ENCODE data around the gene GPX2. TPM values are rescaled to one million over a fixed set of nuclear protein-coding genes. Genes with fewer than 3 reads are reported as not detected.
A peak's percentile ranks its signal among the peaks of the same experiment; 100 is the strongest.

The GPX2 gene
- total RNA-seq: not detected

GRCh38 chr14:64942531-64943111 lies at the start of gene GPX2:
GPX2 (minus strand) TSS chr14:64942745; CDS start chr14:64942726, 19 bp downstream.
- CTCF ChIA-PET: no interaction called here
- Mint-ChIP-seq H3K4me3 (no peak within 1 kb of the TSS), H3K4me1 (ENCODE audit: low read depth) (peaks cover 54% of the 10 kb centered on the region), H3K27me3 (ENCODE audit: low read depth) (no peaks in the 10 kb centered on the region), H3K9me3 (no peaks in the 10 kb centered on the region), H3K27ac (no peak within 1 kb of the TSS), H3K36me3 (ENCODE audit: low read depth) (peaks cover 23% of the 10 kb centered on the region)
- intact Hi-C loops (cut with micrococcal nuclease): no loop called here
- no peak for DNase-seq

- Mint-ChIP-seq H3K4me1 (ENCODE audit: low read depth) (peaks cover 27% of the 10 kb centered on the region), H3K27ac (no peak overlapping the region), H3K4me3 (no peak overlapping the region), H3K36me3 (ENCODE audit: low read depth) (peaks cover 7% of the 10 kb centered on the region), H3K27me3 (ENCODE audit: low read depth) (no peaks in the 10 kb centered on the region), H3K9me3 (no peaks in the 10 kb centered on the region)
- DNase-seq: no peak
- intact Hi-C loops (cut with micrococcal nuclease): no loop called here
- CTCF ChIA-PET: interaction anchor here (0.6 to 1.7 kb wide), 4 partner anchors 29 to 167 kb away, joined by 3 to 6 read pairs (median 4); no protein-coding TSS in a partner anchor
Measured at GRCh38 chr14:64990939-64991338, 48.4 kb upstream of the GPX2 start.

DNA sequence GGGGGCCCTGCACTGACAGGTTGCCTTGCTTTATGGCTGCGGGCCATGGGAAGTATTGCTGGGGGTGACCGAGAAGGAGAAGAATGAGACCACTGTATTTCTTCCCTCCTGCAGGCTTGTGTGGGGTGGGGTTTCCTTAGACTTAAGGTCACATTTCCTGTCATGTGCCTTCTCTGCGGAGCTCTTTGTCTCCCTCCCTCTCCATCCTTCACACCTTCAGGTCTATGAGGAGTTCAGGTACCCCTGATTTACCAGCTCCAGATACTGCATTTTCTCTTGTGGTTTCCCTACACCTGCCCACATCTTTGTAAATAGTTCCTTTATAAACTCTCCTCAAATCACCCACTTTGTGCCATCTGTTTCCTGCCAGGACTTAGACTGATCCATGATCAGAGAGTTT lies 47.8 kb upstream of the GPX2 start:
- Mint-ChIP-seq H3K4me1 (ENCODE audit: low read depth) (peaks cover 27% of the 10 kb centered on the region), H3K4me3 (no peak overlapping the region)

DNA sequence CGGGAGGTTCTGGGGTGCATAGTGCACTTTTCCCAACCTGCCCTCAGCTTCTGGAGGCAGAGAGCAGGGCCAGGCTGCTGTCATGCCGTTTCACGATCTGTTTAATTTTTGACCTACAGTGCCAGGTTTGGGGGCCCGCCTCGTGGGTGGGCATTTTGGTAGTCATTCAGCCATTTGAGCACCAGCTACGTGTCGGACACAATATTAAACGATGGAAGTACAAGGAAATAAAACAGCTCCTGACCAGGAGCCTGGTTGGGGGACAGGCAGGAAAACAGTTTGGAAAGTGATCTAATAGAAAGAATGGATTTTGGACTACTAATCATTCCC lies 44.9 kb upstream of the GPX2 start:
- no peaks in the 10 kb centered on the region for H3K27me3 Mint-ChIP-seq (ENCODE audit: low read depth)
- H3K9me3 Mint-ChIP-seq: no peaks in the 10 kb centered on the region
- peak overlapping the region; percentile 96 for H3K27ac Mint-ChIP-seq
- H3K4me3 Mint-ChIP-seq: peak overlapping the region; percentile 93
- no peak for DNase-seq
- H3K36me3 Mint-ChIP-seq (ENCODE audit: low read depth): peaks cover 7% of the 10 kb centered on the region
- peaks cover 29% of the 10 kb centered on the region for H3K4me1 Mint-ChIP-seq (ENCODE audit: low read depth)
- CTCF ChIA-PET: interaction anchor here (0.6 to 3.6 kb wide), 6 partner anchors 11 to 460 kb away, joined by 3 to 17 read pairs (median 4); no protein-coding TSS in a partner anchor
- intact Hi-C loops (cut with micrococcal nuclease): loop anchor here (1.0 to 10.0 kb wide), 8 partner anchors 73 to 1085 kb away; partner anchors contain the start of genes CHURC1, HSPA2, MAX and PPP1R36

More for the DNA sequence above, 47.8 kb upstream of the GPX2 start:
- Mint-ChIP-seq H3K36me3 (ENCODE audit: low read depth) (peaks cover 7% of the 10 kb centered on the region), H3K9me3 (no peaks in the 10 kb centered on the region), H3K27ac (no peak overlapping the region), H3K27me3 (ENCODE audit: low read depth) (no peaks in the 10 kb centered on the region)
- CTCF ChIA-PET: interaction anchor here (1.0 to 1.7 kb wide), 4 partner anchors 30 to 167 kb away, joined by 3 to 6 read pairs (median 4); no protein-coding TSS in a partner anchor
- intact Hi-C loops (cut with micrococcal nuclease): no loop called here
- peak; percentile 15 for DNase-seq

DNA sequence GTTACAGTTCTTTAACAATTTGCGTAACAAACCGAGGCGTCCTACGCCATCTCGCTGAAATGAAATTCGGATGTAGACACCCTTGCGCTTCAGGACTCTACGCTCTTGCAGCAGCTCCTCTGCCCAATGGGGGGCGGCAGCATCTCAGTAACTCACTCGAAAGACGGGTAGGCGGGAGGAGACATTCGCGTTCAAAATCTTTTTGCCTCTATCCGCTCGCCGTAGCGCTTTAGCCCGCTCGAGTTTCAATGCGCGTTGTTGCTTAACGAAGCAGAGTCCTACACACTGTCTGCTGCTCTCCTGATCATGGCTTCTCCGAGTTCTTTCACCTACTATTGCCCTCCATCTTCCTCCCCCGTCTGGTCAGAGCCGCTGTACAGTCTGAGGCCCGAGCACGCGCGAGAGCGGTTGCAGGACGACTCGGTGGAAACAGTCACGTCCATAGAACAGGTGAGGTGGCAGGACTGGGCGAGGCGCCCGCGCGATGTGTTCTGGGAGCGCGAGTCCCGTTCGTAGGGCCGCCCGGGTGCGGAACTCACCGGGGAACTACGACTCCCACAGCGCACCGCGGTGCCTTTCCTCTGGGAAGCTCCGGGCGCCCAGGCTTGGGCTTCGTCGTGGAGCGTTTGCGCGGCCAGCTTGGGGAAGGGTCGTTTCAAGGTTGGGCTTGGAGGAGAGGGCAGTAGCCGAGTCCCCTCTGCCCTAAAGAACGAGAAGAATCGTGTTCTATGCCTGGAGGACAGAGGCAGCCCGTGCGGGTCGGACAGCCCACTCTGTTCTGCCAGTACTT lies 44.3 kb upstream of the GPX2 start, which contains the start of gene FNTB:
Gene FNTB (plus strand): TSS at position 248 of the 790 bp plus-strand sequence. CDS start 59 bp downstream, at position 307.
- intact Hi-C loops (cut with micrococcal nuclease): loop anchor here (1.0 to 10.0 kb wide), 12 partner anchors 33 to 1085 kb away; partner anchors contain the start of genes CHURC1, FUT8, HSPA2 and MAX
- Mint-ChIP-seq H3K27ac (peak within 1 kb of the TSS; percentile 96), H3K4me3 (peak within 1 kb of the TSS; percentile 93), H3K4me1 (ENCODE audit: low read depth) (peaks cover 28% of the 10 kb centered on the region), H3K27me3 (ENCODE audit: low read depth) (no peaks in the 10 kb centered on the region), H3K36me3 (ENCODE audit: low read depth) (peaks cover 7% of the 10 kb centered on the region), H3K9me3 (no peaks in the 10 kb centered on the region)
- peak; percentile 96 for DNase-seq
- CTCF ChIA-PET: interaction anchor here (0.6 to 3.6 kb wide), 11 partner anchors 8 to 461 kb away, joined by 3 to 17 read pairs (median 3); no protein-coding TSS in a partner anchor

- Mint-ChIP-seq H3K9me3 (no peaks in the 10 kb centered on the region), H3K27ac (no peak overlapping the region)
- peak; percentile 59 for DNase-seq
Measured at GRCh38 chr14:64983439-64984310, 41.1 kb upstream of the GPX2 start.

DNA sequence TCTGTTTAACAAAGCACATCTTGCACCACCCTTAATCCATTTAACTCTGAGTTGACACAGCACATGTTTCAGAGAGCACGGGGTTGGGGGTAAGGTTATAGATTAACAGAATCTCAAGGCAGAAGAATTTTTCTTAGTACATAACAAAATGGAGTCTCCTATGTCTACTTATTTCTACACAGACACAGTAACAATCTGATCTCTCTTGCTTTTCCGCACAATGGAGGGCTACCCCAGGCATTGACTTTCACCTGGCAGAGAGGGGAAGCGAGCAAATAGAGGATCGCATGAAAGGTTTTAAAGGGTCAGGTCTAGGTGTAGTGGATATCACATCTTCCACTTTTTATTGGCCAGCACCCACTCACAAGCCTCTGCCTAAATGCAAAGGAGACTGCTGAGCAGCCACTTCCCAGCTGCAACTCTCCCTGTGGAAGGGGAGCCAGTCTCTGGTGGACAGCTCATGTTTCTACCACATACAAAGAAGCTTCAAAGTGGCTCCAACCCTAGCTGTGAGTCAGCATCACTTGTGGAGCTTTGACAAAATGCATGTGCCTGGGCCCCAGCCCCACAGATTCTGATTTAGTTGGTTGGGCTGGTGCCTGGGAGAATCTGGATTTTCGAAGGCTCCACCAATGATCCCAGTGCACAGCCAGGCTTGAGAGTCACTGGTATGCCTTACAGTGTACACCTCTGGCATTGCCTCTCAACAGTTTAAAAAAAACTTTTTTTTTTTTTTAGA lies 37.0 kb upstream of the GPX2 start:
- no peaks in the 10 kb centered on the region for H3K9me3 Mint-ChIP-seq
- no peak overlapping the region for H3K27ac Mint-ChIP-seq
- intact Hi-C loops (cut with micrococcal nuclease): loop anchor here (5.0 to 10.0 kb wide), 3 partner anchors 87 to 435 kb away; partner anchors contain the start of genes HSPA2 and PPP1R36
- H3K4me3 Mint-ChIP-seq: no peak overlapping the region
- no peaks in the 10 kb centered on the region for H3K27me3 Mint-ChIP-seq (ENCODE audit: low read depth)
- H3K36me3 Mint-ChIP-seq (ENCODE audit: low read depth): no peaks in the 10 kb centered on the region
- peaks cover 5% of the 10 kb centered on the region for H3K4me1 Mint-ChIP-seq (ENCODE audit: low read depth)
- CTCF ChIA-PET: interaction anchor here (0.7 kb wide), 1 partner anchor 147 kb away, joined by 4 read pairs; no protein-coding TSS in a partner anchor
- no peak for DNase-seq

More at GRCh38 chr14:64983439-64984310, 41.1 kb upstream of the GPX2 start:
- H3K4me3 Mint-ChIP-seq: peak overlapping the region; percentile 41
- intact Hi-C loops (cut with micrococcal nuclease): loop anchor here (1.0 to 10.0 kb wide), 7 partner anchors 91 to 439 kb away; partner anchors contain the start of genes HSPA2 and PPP1R36
- peaks cover 11% of the 10 kb centered on the region for H3K4me1 Mint-ChIP-seq (ENCODE audit: low read depth)
- CTCF ChIA-PET: interaction anchor here (0.7 to 3.6 kb wide), 6 partner anchors 10 to 438 kb away, joined by 3 to 17 read pairs (median 3); no protein-coding TSS in a partner anchor
- H3K36me3 Mint-ChIP-seq (ENCODE audit: low read depth): peaks cover 1% of the 10 kb centered on the region
- H3K27me3 Mint-ChIP-seq (ENCODE audit: low read depth): no peaks in the 10 kb centered on the region

- Mint-ChIP-seq H3K9me3 (no peaks in the 10 kb centered on the region), H3K4me3 (no peak overlapping the region), H3K36me3 (ENCODE audit: low read depth) (no peaks in the 10 kb centered on the region), H3K27me3 (ENCODE audit: low read depth) (no peaks in the 10 kb centered on the region), H3K27ac (no peak overlapping the region), H3K4me1 (ENCODE audit: low read depth) (peaks cover 10% of the 10 kb centered on the region)
- DNase-seq: no peak
- intact Hi-C loops (cut with micrococcal nuclease): no loop called here
- CTCF ChIA-PET: interaction anchor here (1.5 kb wide), 1 partner anchor 9 kb away, joined by 3 read pairs; no protein-coding TSS in a partner anchor
Measured at GRCh38 chr14:64974563-64974962, 32.0 kb upstream of the GPX2 start.

DNA sequence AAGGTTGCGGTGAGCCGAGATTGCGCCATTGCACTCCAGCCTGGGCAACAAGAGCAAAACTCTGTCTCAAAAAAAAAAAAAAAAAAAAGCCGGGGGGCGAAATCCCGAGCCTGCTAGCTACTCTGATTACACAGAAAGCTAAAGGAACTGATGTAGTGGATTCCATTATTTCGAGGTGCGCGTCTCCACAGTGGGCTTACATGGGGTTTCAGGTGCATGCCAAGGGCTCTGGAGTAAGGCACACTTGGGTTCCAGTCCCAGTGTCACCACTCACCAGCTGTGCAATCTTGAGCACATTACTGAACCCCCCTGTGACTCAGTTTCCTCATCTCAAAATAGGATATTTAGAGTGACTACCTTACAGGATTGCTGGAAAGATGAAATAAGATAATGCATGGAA lies 31.3 kb upstream of the GPX2 start:
- no peaks in the 10 kb centered on the region for H3K27me3 Mint-ChIP-seq (ENCODE audit: low read depth)
- H3K27ac Mint-ChIP-seq: no peak overlapping the region
- H3K4me1 Mint-ChIP-seq (ENCODE audit: low read depth): peaks cover 10% of the 10 kb centered on the region
- no peak overlapping the region for H3K4me3 Mint-ChIP-seq
- DNase-seq: no peak
- intact Hi-C loops (cut with micrococcal nuclease): loop anchor here (2.0 kb wide), 1 partner anchor 45 kb away; no protein-coding TSS in a partner anchor
- H3K36me3 Mint-ChIP-seq (ENCODE audit: low read depth): no peaks in the 10 kb centered on the region
- CTCF ChIA-PET: interaction anchor here (0.6 to 1.5 kb wide), 3 partner anchors 10 to 153 kb away, joined by 3 to 5 read pairs (median 3); no protein-coding TSS in a partner anchor
- H3K9me3 Mint-ChIP-seq: no peaks in the 10 kb centered on the region

DNA sequence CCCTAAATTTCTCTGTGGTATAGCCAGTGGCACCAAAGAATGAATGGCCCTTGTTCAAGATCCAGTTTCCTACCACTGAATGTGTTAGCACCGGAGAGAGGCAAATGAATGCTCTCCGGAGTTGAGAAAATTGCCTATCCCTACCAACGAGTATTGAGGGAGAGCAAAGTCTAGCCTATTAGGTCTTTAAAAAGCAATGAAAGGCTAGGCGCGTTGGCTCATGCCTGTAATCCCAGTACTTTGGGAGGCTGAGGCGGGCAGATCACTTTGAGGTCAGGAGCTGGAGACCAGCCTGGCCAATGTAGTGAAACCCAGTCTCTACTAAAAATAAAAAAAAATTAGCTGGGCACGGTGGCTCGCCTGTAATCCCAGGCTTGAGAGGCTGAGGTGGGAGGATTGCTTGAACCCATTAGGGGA lies 30.5 kb upstream of the GPX2 start:
- Mint-ChIP-seq H3K4me1 (ENCODE audit: low read depth) (peaks cover 10% of the 10 kb centered on the region), H3K9me3 (no peaks in the 10 kb centered on the region), H3K36me3 (ENCODE audit: low read depth) (no peaks in the 10 kb centered on the region), H3K27ac (no peak overlapping the region), H3K27me3 (ENCODE audit: low read depth) (no peaks in the 10 kb centered on the region), H3K4me3 (peak overlapping the region; percentile 75)
- no peak for DNase-seq
- intact Hi-C loops (cut with micrococcal nuclease): loop anchor here (2.0 kb wide), 1 partner anchor 44 kb away; no protein-coding TSS in a partner anchor
- CTCF ChIA-PET: no interaction called here
